BLaER1 treated with 17β-estradiol and CSF1 and Interleukin-3, amounts not matched to agents 10 nM and 100 nM (cell line): Measurements from ENCODE around the gene DNAJA2.

Source experiments
- H3K27ac ChIP-seq, 11 experiments: shearing (Covaris generic); formaldehyde crosslinking; 2 replicates each; pipeline ENCODE4 v1.8.1; 2022
- H3K27me3 ChIP-seq, 11 experiments: shearing (Covaris generic); formaldehyde crosslinking; 2 replicates each; pipeline ENCODE4 v1.8.1; 2022
- H3K36me3 ChIP-seq, 11 experiments: shearing (Covaris generic); formaldehyde crosslinking; 2 replicates each; pipeline ENCODE4 v1.8.1; 2022
- H3K4me1 ChIP-seq, 10 experiments: shearing (Covaris generic); formaldehyde crosslinking; 2 replicates each; pipeline ENCODE4 v1.8.1; 2022
- H3K4me2 ChIP-seq, 11 experiments: shearing (Covaris generic); formaldehyde crosslinking; 2 replicates each; pipeline ENCODE4 v1.8.1; 2022
- H3K4me3 ChIP-seq, 10 experiments: shearing (Covaris generic); formaldehyde crosslinking; 2 replicates each; pipeline ENCODE4 v1.8.1; 2022
- H3K9ac ChIP-seq, 11 experiments: shearing (Covaris generic); formaldehyde crosslinking; 2 replicates each; pipeline ENCODE4 v1.8.1; 2022
- H3K9me3 ChIP-seq, 11 experiments: shearing (Covaris generic); formaldehyde crosslinking; replicated peaks in 1 of 11; 2 replicates each; pipeline ENCODE4 v1.8.1; 2022
- H4K20me1 ChIP-seq, 11 experiments: shearing (Covaris generic); formaldehyde crosslinking; 2 replicates each; pipeline ENCODE4 v1.8.1; 2022
- Cebpa-rat ChIP-seq, 11 experiments: shearing (Covaris generic); IDR thresholded peaks; 2 replicates each; pipeline ENCODE4 v1.8.1; 2022

Gene DNAJA2

GRCh38 chr16:46918400-46918799, 55.1 kb downstream of the DNAJA2 start:
- Histone ChIP-seq H3K9me3 (no peaks in the 10 kb centered on the region), H3K4me1 (peaks cover 20 to 68% (median 61%) of the 10 kb centered on the region in 10 experiments), H3K36me3 (peaks cover 23 to 100% (median 96%) of the 10 kb centered on the region in 11 experiments), H4K20me1 (peaks cover 0 to 92% (median 11%) of the 10 kb centered on the region in 11 experiments; a peak in 10 of 22 replicates), H3K9ac (peak overlapping the region in 4 of 11 experiments; percentile 8 to 34 (median 22); a peak in 3 of 22 replicates), H3K4me2 (peak overlapping the region; percentile 34 to 77 (median 60); a peak in 15 of 22 replicates), H3K27me3 (no peaks in the 10 kb centered on the region), H3K27ac (peak overlapping the region in 4 of 11 experiments; percentile 3 to 38 (median 10); a peak in 5 of 22 replicates), H3K4me3 (no peak overlapping the region)
- TF ChIP-seq Cebpa-rat (IDR thresholded peaks at IDR 0.05), result no peak

DNA sequence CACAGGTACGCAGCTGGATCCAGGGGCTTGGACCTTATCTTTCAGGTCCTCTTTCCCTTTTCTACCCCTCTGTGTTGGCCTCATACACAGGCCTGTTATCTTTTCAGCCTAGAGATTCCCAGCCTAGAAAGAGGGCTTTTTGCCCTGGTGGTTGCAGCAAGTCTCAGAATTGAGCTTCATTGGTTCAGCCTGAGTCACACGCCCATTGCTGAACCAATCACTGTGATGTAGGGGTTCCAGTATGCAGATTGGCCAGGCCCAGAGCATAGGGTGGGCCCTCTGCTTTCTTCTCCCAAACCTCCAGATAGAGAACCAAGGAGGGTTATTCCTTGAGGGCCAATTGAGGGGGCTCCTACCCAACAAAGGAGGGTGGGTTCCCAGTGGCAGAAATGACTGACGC, 56.5 kb downstream of the DNAJA2 start:
- peaks cover 21 to 100% (median 96%) of the 10 kb centered on the region in 11 experiments for H3K36me3 ChIP-seq
- H4K20me1 ChIP-seq, result peaks cover 0 to 95% (median 11%) of the 10 kb centered on the region in 11 experiments; a peak in 11 of 22 replicates
- no peaks in the 10 kb centered on the region for H3K9me3 ChIP-seq
- no peak overlapping the region for H3K4me3 ChIP-seq
- H3K4me1 ChIP-seq, result peaks cover 20 to 68% (median 65%) of the 10 kb centered on the region in 10 experiments
- H3K4me2 ChIP-seq, result peak overlapping the region; percentile 34 to 77 (median 60)
- H3K27me3 ChIP-seq, result no peaks in the 10 kb centered on the region
- H3K27ac ChIP-seq, result peak overlapping the region in 6 of 11 experiments; percentile 0 to 42 (median 8); a peak in 4 of 22 replicates
- H3K9ac ChIP-seq, result peak overlapping the region in 6 of 11 experiments; percentile 5 to 20 (median 16); a peak in 3 of 22 replicates
- no peak for TF ChIP-seq Cebpa-rat (IDR thresholded peaks at IDR 0.05)

DNA sequence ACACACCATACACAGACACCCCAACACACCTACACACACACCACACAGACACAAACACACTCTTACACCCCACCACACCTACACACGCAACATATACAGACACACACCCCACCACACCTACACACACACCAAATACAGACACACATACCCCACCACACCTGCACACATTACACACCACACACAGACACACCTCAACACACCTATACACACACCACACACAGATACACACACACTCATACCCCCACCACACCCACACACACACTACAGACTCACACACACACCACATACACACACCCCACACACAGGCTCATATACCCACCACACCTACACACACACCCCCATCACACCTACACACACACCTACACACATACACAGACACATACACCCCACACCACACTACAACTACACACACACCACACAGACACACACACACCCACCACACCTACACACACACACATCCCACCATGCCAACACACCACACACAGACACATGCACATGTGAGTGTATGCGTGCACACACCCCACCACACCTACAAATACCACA, 57.9 kb downstream of the DNAJA2 start:
- H3K9ac ChIP-seq, result no peak overlapping the region
- no peak overlapping the region for H3K4me3 ChIP-seq
- peaks cover 31 to 100% (median 96%) of the 10 kb centered on the region in 11 experiments for H3K36me3 ChIP-seq
- peaks cover 0 to 86% (median 11%) of the 10 kb centered on the region in 11 experiments; a peak in 11 of 22 replicates for H4K20me1 ChIP-seq
- no peak overlapping the region for H3K27ac ChIP-seq
- H3K27me3 ChIP-seq, result no peaks in the 10 kb centered on the region
- TF ChIP-seq Cebpa-rat (IDR thresholded peaks at IDR 0.05), result no peak
- H3K9me3 ChIP-seq, result no peaks in the 10 kb centered on the region
- H3K4me2 ChIP-seq, result peak overlapping the region in 8 of 11 experiments; percentile 54 to 75 (median 60); a peak in 15 of 22 replicates
- H3K4me1 ChIP-seq, result peaks cover 20 to 66% (median 63%) of the 10 kb centered on the region in 10 experiments

- no peak for TF ChIP-seq Cebpa-rat (IDR thresholded peaks at IDR 0.05)
- peaks cover 0 to 77% (median 8%) of the 10 kb centered on the region in 11 experiments; a peak in 10 of 22 replicates for H4K20me1 ChIP-seq
- no peak overlapping the region for H3K27ac ChIP-seq
- no peaks in the 10 kb centered on the region for H3K27me3 ChIP-seq
- no peak overlapping the region; a peak in 1 of 22 replicates for H3K9ac ChIP-seq
- H3K9me3 ChIP-seq, result no peaks in the 10 kb centered on the region
- peaks cover 20 to 57% (median 54%) of the 10 kb centered on the region in 10 experiments for H3K4me1 ChIP-seq
- peak overlapping the region in 7 of 11 experiments; percentile 54 to 75 (median 60); a peak in 9 of 22 replicates for H3K4me2 ChIP-seq
- H3K4me3 ChIP-seq, result no peak overlapping the region
- peaks cover 39 to 100% (median 96%) of the 10 kb centered on the region in 11 experiments for H3K36me3 ChIP-seq
Observed at GRCh38 chr16:46914556-46915201, 58.8 kb downstream of the DNAJA2 start.

- Histone ChIP-seq H3K9me3 (no peaks in the 10 kb centered on the region), H4K20me1 (peaks cover 0 to 77% (median 10%) of the 10 kb centered on the region in 11 experiments; a peak in 13 of 22 replicates), H3K4me1 (peaks cover 2 to 27% (median 24%) of the 10 kb centered on the region in 10 experiments; a peak in 19 of 20 replicates), H3K4me3 (no peak overlapping the region), H3K9ac (no peak overlapping the region), H3K27ac (no peak overlapping the region), H3K36me3 (peaks cover 47 to 94% (median 90%) of the 10 kb centered on the region in 11 experiments), H3K27me3 (no peaks in the 10 kb centered on the region), H3K4me2 (no peak overlapping the region)
- TF ChIP-seq Cebpa-rat (IDR thresholded peaks at IDR 0.05), result no peak
Observed at GRCh38 chr16:46911650-46912049, 61.8 kb downstream of the DNAJA2 start.

GRCh38 chr16:46911038-46911437, 62.4 kb downstream of the DNAJA2 start:
- H3K36me3 ChIP-seq, result peaks cover 47 to 96% (median 92%) of the 10 kb centered on the region in 11 experiments
- H3K4me2 ChIP-seq, result no peak overlapping the region
- peaks cover 0 to 21% (median 18%) of the 10 kb centered on the region in 10 experiments; a peak in 16 of 20 replicates for H3K4me1 ChIP-seq
- H3K27ac ChIP-seq, result no peak overlapping the region
- no peaks in the 10 kb centered on the region for H3K27me3 ChIP-seq
- TF ChIP-seq Cebpa-rat (IDR thresholded peaks at IDR 0.05), result no peak
- no peak overlapping the region for H3K9ac ChIP-seq
- no peak overlapping the region for H3K4me3 ChIP-seq
- no peaks in the 10 kb centered on the region for H3K9me3 ChIP-seq
- peaks cover 0 to 77% (median 10%) of the 10 kb centered on the region in 11 experiments; a peak in 14 of 22 replicates for H4K20me1 ChIP-seq

GRCh38 chr16:46908540-46909372, 64.7 kb downstream of the DNAJA2 start:
- Histone ChIP-seq H3K4me3 (no peak overlapping the region), H4K20me1 (peaks cover 0 to 83% (median 12%) of the 10 kb centered on the region in 11 experiments; a peak in 14 of 22 replicates), H3K9ac (no peak overlapping the region), H3K4me1 (peaks cover 0 to 8% (median 0%) of the 10 kb centered on the region in 10 experiments; a peak in 3 of 20 replicates), H3K27me3 (no peaks in the 10 kb centered on the region), H3K4me2 (no peak overlapping the region), H3K9me3 (no peaks in the 10 kb centered on the region), H3K27ac (no peak overlapping the region), H3K36me3 (peaks cover 51 to 97% (median 92%) of the 10 kb centered on the region in 11 experiments)
- no peak for TF ChIP-seq Cebpa-rat (IDR thresholded peaks at IDR 0.05)

DNA sequence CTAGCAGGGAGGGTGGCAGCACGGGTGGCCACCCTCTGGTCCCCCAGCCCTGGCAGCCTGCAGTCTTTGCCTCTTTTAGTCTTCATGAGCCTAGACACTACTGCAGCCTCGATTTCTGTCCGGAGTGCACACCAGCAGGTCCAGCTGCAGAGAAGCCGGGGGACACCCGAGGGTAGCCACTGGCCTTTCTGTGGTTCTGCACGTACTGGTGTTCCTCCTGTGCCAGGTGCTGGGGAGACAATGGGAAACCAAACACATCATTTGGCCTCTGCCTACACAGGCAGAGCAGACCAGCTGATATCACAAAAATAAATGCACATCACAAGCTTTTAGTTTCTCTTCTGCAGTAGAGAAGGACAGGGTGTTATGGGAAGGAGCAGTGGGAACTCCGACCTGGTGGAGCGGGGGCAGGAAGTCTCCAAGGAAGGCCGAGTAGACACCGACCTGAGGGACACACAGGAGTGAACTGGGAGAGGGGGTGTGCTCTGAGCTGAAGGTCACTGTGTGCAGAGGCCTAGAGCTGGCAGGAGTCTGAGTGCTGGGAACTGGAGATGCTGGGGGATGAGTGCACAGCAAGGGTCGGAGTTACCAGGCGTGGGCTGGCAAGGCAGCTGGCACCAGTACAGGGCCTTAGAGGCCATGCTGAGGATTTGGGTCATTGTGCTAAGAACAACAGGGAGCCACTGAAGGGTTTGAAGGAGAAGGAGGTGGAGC, 66.3 kb downstream of the DNAJA2 start:
- H3K4me1 ChIP-seq, result no peaks in the 10 kb centered on the region
- no peak overlapping the region for H3K27ac ChIP-seq
- H3K27me3 ChIP-seq, result no peaks in the 10 kb centered on the region
- peaks cover 47 to 97% (median 92%) of the 10 kb centered on the region in 11 experiments for H3K36me3 ChIP-seq
- H3K9me3 ChIP-seq, result no peaks in the 10 kb centered on the region
- H3K9ac ChIP-seq, result no peak overlapping the region; a peak in 1 of 22 replicates
- peaks cover 0 to 86% (median 12%) of the 10 kb centered on the region in 11 experiments; a peak in 15 of 22 replicates for H4K20me1 ChIP-seq
- H3K4me2 ChIP-seq, result no peak overlapping the region
- no peak overlapping the region for H3K4me3 ChIP-seq
- no peak for TF ChIP-seq Cebpa-rat (IDR thresholded peaks at IDR 0.05)
